Measurements from ENCODE around the gene RAX2.

RAX2 gene

GRCh38 chr19:3784607-3785450 lies 12.8 kb upstream of the RAX2 start:
- DNase-seq (ENCODE audit: low read depth, low spot score) = no peak
- TF ChIP-seq CTCF (IDR thresholded peaks at IDR 0.05; ENCODE audit: insufficient read depth, low read length, missing control alignments) = no peak
- H3K4me3 ChIP-seq (ENCODE audit: low read depth, low read length) = no peak overlapping the region
- CTCF ChIA-PET = no interaction called here
- POLR2A ChIA-PET = no interaction called here

- no peak for DNase-seq (ENCODE audit: low read depth, low spot score)
- no peak overlapping the region for H3K4me3 ChIP-seq (ENCODE audit: low read depth, low read length)
- CTCF ChIA-PET = interaction anchor here (1.1 to 1.9 kb wide), 2 partner anchors 38 to 204 kb away, joined by 3 to 4 read pairs; no protein-coding TSS in a partner anchor
- TF ChIP-seq CTCF (IDR thresholded peaks at IDR 0.05; ENCODE audit: insufficient read depth, low read length, missing control alignments) = no peak
- POLR2A ChIA-PET = no interaction called here
Observed at GRCh38 chr19:3783660-3784584, 11.9 kb upstream of the RAX2 start.

DNA sequence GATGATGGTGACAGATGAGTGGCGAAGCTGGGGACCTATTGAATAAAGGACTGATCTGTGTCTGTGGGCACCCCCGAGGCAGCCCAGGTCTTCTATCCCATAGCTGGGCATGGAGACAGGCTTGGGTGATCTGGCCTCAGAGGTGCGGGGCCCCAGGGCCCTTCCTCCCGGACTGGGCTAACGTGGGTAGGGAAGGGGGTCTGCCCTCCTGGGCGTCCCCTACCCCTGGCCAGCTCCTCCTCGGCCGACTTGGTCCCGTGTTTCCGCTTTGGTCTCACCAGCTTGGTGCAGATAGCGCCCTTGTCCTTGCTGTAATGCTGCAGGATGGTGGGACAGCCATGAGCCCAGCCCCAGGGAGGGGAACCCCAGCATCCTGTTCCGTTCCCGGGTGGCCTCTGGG lies 10.9 kb upstream of the RAX2 start:
- TF ChIP-seq CTCF (IDR thresholded peaks at IDR 0.05; ENCODE audit: insufficient read depth, low read length, missing control alignments) = no peak
- CTCF ChIA-PET = interaction anchor here (1.1 to 1.9 kb wide), 2 partner anchors 39 to 205 kb away, joined by 3 to 4 read pairs; no protein-coding TSS in a partner anchor
- H3K4me3 ChIP-seq (ENCODE audit: low read depth, low read length) = no peak overlapping the region
- POLR2A ChIA-PET = no interaction called here
- no peak for DNase-seq (ENCODE audit: low read depth, low spot score)

GRCh38 chr19:3782330-3782729 lies 10.3 kb upstream of the RAX2 start:
- CTCF ChIA-PET = interaction anchor here (1.9 kb wide), 1 partner anchor 40 kb away, joined by 4 read pairs; no protein-coding TSS in a partner anchor

GRCh38 chr19:3781603-3782002 lies 9.6 kb upstream of the RAX2 start:
- CTCF ChIA-PET = interaction anchor here (1.9 kb wide), 1 partner anchor 40 kb away, joined by 4 read pairs; no protein-coding TSS in a partner anchor
- POLR2A ChIA-PET = no interaction called here
- no peak for TF ChIP-seq CTCF (IDR thresholded peaks at IDR 0.05; ENCODE audit: insufficient read depth, low read length, missing control alignments)
- DNase-seq (ENCODE audit: low read depth, low spot score) = no peak
- no peak overlapping the region for H3K4me3 ChIP-seq (ENCODE audit: low read depth, low read length)

More at GRCh38 chr19:3782330-3782729, 10.3 kb upstream of the RAX2 start:
- no peak for TF ChIP-seq CTCF (IDR thresholded peaks at IDR 0.05; ENCODE audit: insufficient read depth, low read length, missing control alignments)
- no peak overlapping the region for H3K4me3 ChIP-seq (ENCODE audit: low read depth, low read length)
- no peak for DNase-seq (ENCODE audit: low read depth, low spot score)
- POLR2A ChIA-PET = no interaction called here

Measured in AG04449 (cell line).